DOHH2 (cell line): Measurements from ENCODE around the gene P3H2.

ENCODE experiments used
- H3F3A ChIP-seq: fragments of 200-600 bp; sonication (generic), shearing (Covaris generic); 2 replicates; pipeline ENCODE4 v1.6.0; 2016; ENCODE audit warnings: antibody characterized with exemption, mild to moderate bottlenecking; ENCODE audit not compliant: control insufficient read depth, insufficient read depth
- H3K27ac ChIP-seq: fragments of 200-600 bp; sonication (generic); 2 replicates; pipeline ENCODE4 v1.5.1; 2014; ENCODE audit warnings: low read depth, mild to moderate bottlenecking, low read length, moderate library complexity
- H3K27me3 ChIP-seq: fragments of 200-600 bp; sonication (generic); 2 replicates; pipeline ENCODE4 v1.6.1; 2014; ENCODE audit warnings: mild to moderate bottlenecking, low read length, mixed read lengths; ENCODE audit not compliant: control insufficient read depth
- H3K36me3 ChIP-seq: fragments of 200-600 bp; sonication (generic); 2 replicates; pipeline ENCODE4 v1.6.1; 2014; ENCODE audit warnings: mild to moderate bottlenecking, low read length, moderate library complexity, mixed read lengths; ENCODE audit not compliant: control insufficient read depth
- H3K4me1 ChIP-seq: fragments of 200-600 bp; sonication (generic); 2 replicates; pipeline ENCODE4 v1.6.1; 2014; ENCODE audit warnings: mild to moderate bottlenecking, low read length, mixed read lengths; ENCODE audit not compliant: control insufficient read depth
- H3K4me2 ChIP-seq: fragments of 200-600 bp; sonication (generic); 2 replicates; pipeline ENCODE4 v1.6.0; 2014; ENCODE audit warnings: mild to moderate bottlenecking, low read length, moderate library complexity
- H3K4me3 ChIP-seq: fragments of 200-600 bp; sonication (generic); 2 replicates; pipeline ENCODE4 v1.5.1; 2014; ENCODE audit warnings: mild to moderate bottlenecking, low read length, mixed read lengths
- H3K79me2 ChIP-seq: fragments of 200-600 bp; sonication (generic); 2 replicates; pipeline ENCODE4 v1.6.1; 2014; ENCODE audit warnings: mild to moderate bottlenecking, low read length, mixed read lengths; ENCODE audit not compliant: control insufficient read depth
- H3K9me2 ChIP-seq: fragments of 200-600 bp; sonication (generic); replicated peaks from 2 replicates; pipeline ENCODE4 v1.6.1; 2014; ENCODE audit warnings: mild to moderate bottlenecking, low read length, mixed read lengths; ENCODE audit not compliant: control insufficient read depth
- H3K9me3 ChIP-seq: fragments of 200-600 bp; sonication (generic); 2 replicates; pipeline ENCODE4 v1.6.1; 2014; ENCODE audit warnings: antibody characterized with exemption, low read length, mixed read lengths; ENCODE audit not compliant: control insufficient read depth, insufficient read depth
- H4K20me1 ChIP-seq: fragments of 200-600 bp; sonication (generic); 2 replicates; pipeline ENCODE4 v1.6.0; 2014; ENCODE audit warnings: low read depth, mild to moderate bottlenecking, antibody characterized with exemption, low read length, moderate library complexity; ENCODE audit not compliant: control insufficient read depth, insufficient read depth
- EZH2phosphoT487 ChIP-seq: fragments of 200-600 bp; sonication (generic); IDR thresholded peaks from 2 replicates; pipeline ENCODE4 v1.6.1; 2017; ENCODE audit warnings: borderline replicate concordance, mild to moderate bottlenecking, antibody characterized with exemption, low read length, moderate library complexity, mixed read lengths
- TF ChIP-seq, protein P1 (sequence below): fragments of 200-600 bp; sonication (generic); IDR thresholded peaks from one replicate; pipeline ENCODE4 v1.5.1; 2014; ENCODE audit warnings: antibody characterized with exemption, mild to moderate bottlenecking, low read depth, low read length; ENCODE audit not compliant: poor library complexity, severe bottlenecking

Gene P3H2

DNA sequence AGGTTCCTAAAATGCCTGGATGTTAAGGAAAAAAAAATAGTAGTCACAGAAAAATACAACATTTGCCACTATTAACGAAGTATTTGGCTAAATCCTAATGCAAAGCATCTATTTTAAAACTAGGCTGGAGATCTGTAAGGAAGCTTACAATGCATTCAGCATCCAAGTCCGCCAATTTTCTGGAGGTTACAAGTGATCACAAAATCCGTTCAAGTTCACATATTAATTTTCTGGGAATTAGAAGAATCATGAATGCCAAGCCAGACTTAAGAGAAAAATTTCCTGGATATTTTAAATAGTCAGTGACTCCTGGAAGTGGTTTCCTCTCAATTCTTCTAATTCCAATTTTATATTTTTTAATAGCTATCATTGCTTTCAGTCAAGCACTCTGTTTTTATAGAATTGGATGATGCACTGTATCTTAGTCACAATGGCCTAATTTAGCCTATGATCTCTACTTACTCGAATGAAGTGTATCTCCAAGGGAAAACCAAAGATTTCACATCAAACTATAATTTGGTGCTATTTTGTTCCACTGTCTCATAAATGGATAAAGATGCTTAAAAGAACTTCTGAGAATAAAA, 60.4 kb downstream of the P3H2 start:
- H3K4me1 ChIP-seq, result no peaks in the 10 kb centered on the region
- no peaks in the 10 kb centered on the region for H4K20me1 ChIP-seq
- no peaks in the 10 kb centered on the region for H3K9me2 ChIP-seq
- no peaks in the 10 kb centered on the region for H3K9me3 ChIP-seq
- H3K4me2 ChIP-seq, result no peak overlapping the region
- no peaks in the 10 kb centered on the region for H3F3A ChIP-seq
- TF ChIP-seq, protein P1, sequence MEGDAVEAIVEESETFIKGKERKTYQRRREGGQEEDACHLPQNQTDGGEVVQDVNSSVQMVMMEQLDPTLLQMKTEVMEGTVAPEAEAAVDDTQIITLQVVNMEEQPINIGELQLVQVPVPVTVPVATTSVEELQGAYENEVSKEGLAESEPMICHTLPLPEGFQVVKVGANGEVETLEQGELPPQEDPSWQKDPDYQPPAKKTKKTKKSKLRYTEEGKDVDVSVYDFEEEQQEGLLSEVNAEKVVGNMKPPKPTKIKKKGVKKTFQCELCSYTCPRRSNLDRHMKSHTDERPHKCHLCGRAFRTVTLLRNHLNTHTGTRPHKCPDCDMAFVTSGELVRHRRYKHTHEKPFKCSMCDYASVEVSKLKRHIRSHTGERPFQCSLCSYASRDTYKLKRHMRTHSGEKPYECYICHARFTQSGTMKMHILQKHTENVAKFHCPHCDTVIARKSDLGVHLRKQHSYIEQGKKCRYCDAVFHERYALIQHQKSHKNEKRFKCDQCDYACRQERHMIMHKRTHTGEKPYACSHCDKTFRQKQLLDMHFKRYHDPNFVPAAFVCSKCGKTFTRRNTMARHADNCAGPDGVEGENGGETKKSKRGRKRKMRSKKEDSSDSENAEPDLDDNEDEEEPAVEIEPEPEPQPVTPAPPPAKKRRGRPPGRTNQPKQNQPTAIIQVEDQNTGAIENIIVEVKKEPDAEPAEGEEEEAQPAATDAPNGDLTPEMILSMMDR, result no peak
- TF ChIP-seq EZH2phosphoT487, result no peak
- no peaks in the 10 kb centered on the region for H3K36me3 ChIP-seq
- no peak overlapping the region for H3K4me3 ChIP-seq
- no peaks in the 10 kb centered on the region for H3K27me3 ChIP-seq
- H3K79me2 ChIP-seq, result no peaks in the 10 kb centered on the region
- no peak overlapping the region for H3K27ac ChIP-seq

DNA sequence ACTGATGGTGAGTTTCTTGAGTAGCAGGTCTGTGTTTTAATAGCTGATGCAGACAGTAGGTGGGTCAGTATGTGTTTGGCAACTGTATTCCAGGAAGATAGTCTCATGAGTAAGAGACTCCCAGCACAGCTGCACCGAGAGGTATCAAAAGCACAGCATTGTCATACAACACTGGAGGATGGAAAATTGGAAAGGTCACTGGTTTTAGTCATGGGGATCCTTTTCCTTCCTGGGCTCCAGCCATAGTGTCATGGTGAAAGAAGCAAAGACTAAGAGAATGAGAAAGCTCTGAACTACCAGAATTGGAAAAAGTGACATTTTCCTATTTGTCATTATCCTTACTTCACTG, 61.5 kb downstream of the P3H2 start:
- H3K36me3 ChIP-seq, result no peaks in the 10 kb centered on the region
- TF ChIP-seq, protein P1, result no peak
- TF ChIP-seq EZH2phosphoT487, result no peak
- H3K4me1 ChIP-seq, result no peaks in the 10 kb centered on the region
- no peak overlapping the region for H3K4me3 ChIP-seq
- no peak overlapping the region for H3K27ac ChIP-seq
- H3K27me3 ChIP-seq, result no peaks in the 10 kb centered on the region
- H3K79me2 ChIP-seq, result no peaks in the 10 kb centered on the region
- H3K9me3 ChIP-seq, result no peaks in the 10 kb centered on the region
- H3K4me2 ChIP-seq, result no peak overlapping the region
- no peaks in the 10 kb centered on the region for H3F3A ChIP-seq
- no peaks in the 10 kb centered on the region for H3K9me2 ChIP-seq
- no peaks in the 10 kb centered on the region for H4K20me1 ChIP-seq

DNA sequence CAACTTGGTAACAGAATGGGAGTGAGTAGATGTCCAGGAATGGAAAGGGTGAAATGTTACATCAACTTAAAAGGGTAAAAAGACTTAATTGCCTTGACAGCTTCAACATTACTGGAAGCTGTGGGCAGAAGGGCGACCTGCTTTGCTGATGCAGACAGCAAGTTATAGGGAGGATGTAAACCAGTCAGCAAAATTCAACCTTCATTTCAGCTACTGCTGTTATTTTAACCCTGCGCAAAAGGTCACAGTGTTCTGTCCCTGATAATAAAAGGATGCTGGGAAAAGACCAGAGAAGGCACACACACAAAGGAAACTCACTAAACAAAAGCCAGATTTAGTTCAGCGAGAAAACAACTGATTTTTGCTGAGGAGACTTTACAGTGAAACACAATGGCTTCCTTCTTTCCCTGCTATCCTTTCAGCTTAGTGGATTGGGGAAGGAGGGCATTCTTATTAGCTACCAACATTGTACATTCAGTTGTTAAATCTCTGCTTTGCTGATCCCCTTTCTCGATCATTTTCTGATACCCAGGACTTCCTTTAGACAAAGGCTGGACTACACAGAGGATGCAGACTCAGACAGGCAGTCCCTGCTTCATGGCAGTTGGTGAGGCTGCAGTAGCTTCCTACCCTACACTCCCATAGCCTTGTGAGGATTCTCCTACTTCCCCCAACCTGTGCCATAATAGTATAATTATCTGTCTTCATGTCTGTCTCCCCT, 62.0 kb downstream of the P3H2 start:
- Histone ChIP-seq H3K9me3 (no peaks in the 10 kb centered on the region), H3K4me3 (no peak overlapping the region), H3K27me3 (no peaks in the 10 kb centered on the region), H3K4me2 (no peak overlapping the region), H3K79me2 (no peaks in the 10 kb centered on the region), H3K9me2 (no peaks in the 10 kb centered on the region), H3K27ac (no peak overlapping the region), H3K4me1 (no peaks in the 10 kb centered on the region), H3F3A (no peaks in the 10 kb centered on the region), H4K20me1 (no peaks in the 10 kb centered on the region), H3K36me3 (no peaks in the 10 kb centered on the region)
- TF ChIP-seq, protein P1, result no peak
- no peak for TF ChIP-seq EZH2phosphoT487
